ENCODE results near the gene MYO15A.
"Not testable (repeated sequence)": the region's sequence is repeated elsewhere in the genome, so short reads cannot be mapped to it uniquely, and the experiment has no call there.

MYO15A gene

GRCh38 chr17:18185832-18186626, 77.5 kb downstream of the MYO15A start:
- DNase-seq: peak; percentile 20

GRCh38 chr17:18186627-18186982, 78.0 kb downstream of the MYO15A start:
- no peak for DNase-seq

GRCh38 chr17:18187226-18187625, 78.7 kb downstream of the MYO15A start:
- no peak for DNase-seq

- DNase-seq: peak; percentile 21
These were observed 79.5 kb downstream of the MYO15A start for GRCh38 chr17:18187821-18188761.

GRCh38 chr17:18190628-18191235, 82.2 kb downstream of the MYO15A start:
- DNase-seq: peak; percentile 27

- DNase-seq: no peak
These were observed 82.7 kb downstream of the MYO15A start for GRCh38 chr17:18191236-18191667.

GRCh38 chr17:18191967-18192366, 83.4 kb downstream of the MYO15A start:
- DNase-seq: no peak

GRCh38 chr17:18194394-18194793, 85.8 kb downstream of the MYO15A start:
- no peak for DNase-seq

- no peak for DNase-seq
These were observed 86.2 kb downstream of the MYO15A start for GRCh38 chr17:18194804-18195203.

DNA sequence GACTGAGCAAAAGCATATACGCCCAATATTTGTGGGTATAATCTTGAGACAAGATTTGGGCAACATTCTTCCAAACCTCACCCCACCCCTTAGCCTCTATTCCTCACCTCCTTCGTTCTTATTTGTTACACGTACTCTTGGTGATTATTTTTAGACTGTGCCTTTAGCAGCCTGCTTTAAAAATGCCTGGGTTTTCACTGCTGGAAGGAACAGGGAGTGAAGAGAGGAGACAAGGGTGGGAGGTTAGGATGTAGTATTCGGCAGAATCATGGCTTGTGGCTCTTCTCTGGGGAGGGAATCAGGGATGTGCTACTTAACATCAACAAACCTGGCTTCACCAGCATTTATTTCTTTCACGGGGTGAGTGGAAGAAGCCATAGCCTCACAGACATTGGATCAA, 86.7 kb downstream of the MYO15A start:
- DNase-seq: no peak

DNA sequence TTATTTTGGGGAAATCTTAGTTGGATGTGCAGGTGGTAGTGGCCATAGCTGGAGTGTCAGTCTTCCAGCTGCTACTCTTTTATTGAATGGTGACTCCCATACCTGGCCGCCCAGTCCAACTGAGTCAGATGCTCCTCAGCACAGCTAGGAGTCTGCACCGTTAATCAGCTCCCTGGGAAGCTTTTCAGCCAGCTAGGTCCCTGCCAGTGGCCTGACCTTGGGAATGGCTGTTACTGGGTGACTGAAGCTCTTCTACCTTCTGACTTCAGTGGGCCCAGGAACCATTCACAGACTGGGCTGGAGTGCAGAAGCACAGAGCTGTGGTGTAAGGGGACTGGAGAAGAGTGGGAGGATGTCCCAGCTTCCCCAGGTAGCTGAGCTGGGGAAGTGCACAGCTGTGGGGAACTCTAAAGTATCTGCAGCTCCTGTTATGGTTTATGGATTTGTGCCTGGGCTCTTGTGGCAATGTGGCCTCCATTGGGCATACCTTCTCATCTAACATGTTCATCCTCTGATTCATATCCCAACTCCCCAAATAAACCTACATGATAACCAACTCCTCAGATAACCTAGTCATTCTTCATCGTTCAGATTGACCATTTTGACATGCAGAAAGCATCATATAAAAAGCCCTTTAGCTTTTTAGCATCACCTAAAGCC, 89.1 kb downstream of the MYO15A start:
- DNase-seq: no peak

GRCh38 chr17:18198530-18198929, 90.0 kb downstream of the MYO15A start:
- DNase-seq: no peak

- no peak for DNase-seq
These were observed 92.6 kb downstream of the MYO15A start for GRCh38 chr17:18201108-18201507.

DNA sequence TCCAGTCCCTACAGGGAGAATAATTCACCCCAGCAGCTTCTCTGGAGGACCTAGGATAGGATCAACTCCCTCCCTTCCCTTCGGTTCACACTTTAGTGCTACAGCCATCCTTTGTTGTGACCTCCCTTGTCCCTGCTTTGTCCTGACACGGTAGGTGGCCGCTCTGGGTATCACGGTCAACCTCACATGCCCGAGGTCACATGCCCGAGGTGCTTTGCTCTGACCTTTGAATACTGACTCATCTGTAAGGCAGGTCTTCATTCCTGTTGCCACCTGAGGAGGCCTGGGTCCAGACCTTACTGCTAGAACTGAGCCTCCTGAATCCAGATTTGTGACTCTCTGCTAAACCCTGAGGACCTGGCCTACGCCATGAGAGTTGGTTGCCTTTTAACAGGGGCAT, 94.8 kb downstream of the MYO15A start:
- no peak for DNase-seq

DNA sequence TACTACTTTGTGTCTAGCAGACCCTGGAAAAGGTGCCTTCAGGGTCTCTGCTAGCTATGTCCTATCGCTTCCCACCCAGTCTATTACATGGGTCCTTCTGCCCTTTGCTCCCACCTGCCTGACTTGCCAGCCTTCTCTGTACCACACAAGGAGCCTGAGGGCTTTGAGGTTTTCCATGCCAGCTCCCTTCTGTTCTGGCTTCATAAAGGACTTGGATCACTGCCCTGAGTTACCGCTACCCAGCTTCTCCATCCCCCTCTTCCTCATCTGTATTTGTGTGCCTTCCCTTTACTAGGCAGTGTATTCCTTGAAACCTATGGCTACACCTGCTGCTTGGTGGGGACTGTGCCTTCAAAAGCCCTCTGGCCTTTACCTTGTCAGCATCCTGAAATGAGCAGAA, 97.3 kb downstream of the MYO15A start:
- no peak for DNase-seq

- no peak for DNase-seq
These were observed 98.4 kb downstream of the MYO15A start for GRCh38 chr17:18206962-18207361.

- DNase-seq: no peak
These were observed 99.5 kb downstream of the MYO15A start for GRCh38 chr17:18208092-18208491.

DNA sequence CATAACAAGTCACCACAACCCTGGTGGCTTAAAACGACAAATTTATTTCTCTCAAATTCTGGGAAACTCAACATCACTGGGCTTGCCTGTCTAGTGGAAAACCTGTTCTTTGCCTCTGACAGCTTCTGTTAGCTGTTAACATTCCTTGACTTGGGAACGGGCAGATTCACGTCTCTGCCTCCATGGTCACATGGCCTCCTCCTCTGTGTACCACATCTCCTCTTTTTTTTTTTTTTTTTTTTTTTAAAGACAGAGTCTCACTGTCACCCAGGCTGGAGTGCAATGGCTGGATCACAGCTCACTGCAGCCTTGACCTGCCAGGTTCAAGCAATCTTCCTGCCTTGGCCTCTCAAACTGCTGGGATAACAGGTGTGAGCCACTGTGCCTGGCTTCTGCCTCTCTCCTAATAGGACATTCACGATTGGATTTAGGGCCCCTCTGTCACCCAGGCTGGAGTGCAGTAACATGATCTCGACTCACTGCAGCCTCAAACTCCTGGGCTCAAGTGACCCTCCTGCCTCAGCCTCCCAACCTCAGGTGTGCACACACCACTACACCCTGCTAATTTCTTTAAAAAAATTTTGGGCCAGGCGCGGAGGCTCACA, 105.2 kb downstream of the MYO15A start:
- DNase-seq: no peak

GRCh38 chr17:18216906-18217305, 108.3 kb downstream of the MYO15A start:
- not testable (repeated sequence) for DNase-seq

DNA sequence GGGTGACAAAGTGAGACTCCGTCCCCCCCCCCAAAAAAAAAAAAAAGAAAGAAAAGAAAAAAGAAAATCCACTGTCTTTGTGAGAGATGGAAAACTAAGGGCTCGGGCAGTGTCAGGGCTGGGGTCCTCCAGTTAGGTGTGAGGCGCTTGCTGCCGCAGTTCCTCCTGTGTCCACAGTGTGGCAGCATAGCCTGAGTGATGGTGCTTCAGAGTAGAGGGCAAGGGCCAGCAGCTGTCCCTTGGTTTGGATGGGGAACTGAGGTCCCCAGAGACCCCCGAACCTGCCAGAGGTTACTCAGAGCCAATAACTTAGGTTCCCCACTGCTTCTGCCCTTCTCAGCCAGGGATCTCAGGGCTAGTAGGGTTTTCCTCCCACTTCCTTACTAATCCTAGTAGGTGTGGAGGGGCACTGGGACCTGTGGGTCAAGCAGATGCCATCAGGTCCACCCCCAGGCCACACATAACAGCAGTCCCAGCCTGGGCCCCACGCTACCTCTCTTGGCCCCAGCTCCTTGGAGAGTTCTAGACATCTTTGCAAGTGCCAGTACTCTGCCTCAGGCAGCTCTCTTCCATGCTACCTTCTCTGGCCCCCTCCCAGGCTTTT, 109.0 kb downstream of the MYO15A start:
- DNase-seq: peak; percentile 78

DNA sequence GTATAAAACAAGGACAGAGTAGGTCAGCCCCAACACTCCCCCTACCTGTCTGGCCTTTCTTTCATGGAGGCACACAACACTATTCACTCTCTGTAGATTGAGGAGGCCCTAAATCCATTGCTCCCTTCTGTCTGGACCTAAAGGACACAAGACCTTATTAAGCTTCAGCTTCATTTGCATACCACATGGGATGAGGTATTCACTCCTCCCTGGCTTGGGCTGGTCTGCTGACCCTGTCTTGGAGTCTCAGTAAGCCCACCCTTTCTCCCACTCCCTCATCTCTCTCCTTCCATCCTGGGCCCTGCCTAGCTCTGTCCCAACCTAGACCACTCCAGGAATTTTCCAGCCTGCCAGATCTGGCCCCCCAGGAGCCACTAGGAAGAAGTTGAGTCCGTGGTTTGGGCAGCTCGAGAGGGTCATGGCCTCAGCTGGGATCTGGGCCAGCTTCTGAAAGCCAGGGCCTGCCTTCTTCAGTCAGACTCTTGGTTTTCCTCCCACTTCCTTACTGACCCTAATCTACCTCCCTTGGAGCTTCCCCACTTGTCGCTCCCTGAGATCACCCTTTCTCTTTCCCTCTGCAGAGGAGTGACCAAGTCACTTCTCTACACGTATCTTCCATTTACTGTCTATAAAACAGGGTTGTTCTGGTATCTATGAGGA, 110.3 kb downstream of the MYO15A start:
- peak; percentile 23 for DNase-seq

DNA sequence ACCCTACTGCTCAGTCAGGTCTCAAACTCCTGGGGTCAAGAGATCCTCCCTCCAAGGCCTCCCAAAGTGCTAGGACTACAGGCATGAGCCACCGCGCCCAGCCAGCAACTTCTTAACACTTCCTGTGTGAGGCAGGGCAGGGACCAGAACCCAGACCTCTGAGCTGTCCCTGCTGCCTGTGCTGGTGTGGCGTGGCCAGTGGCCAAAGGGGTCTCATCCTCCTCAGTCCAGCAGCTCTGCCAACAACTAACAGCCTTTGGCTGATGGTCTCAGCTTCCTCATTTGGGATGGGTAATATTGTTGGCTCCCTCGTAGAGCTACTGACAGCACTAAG, 115.5 kb downstream of the MYO15A start:
- DNase-seq: no peak

Data from suppressor macrophage treated with lipopolysaccharide for 4 hours (primary cell).